A673 (cell line): ENCODE data around the gene GPR176. TPM values are rescaled to one million over a fixed set of nuclear protein-coding genes. Genes with fewer than 3 reads are reported as not detected.
"Not testable (repeated sequence)": the region's sequence is repeated elsewhere in the genome, so short reads cannot be mapped to it uniquely, and the experiment has no call there.

Experiments
- BruUV-seq: library from RNA; stranded (reverse); fragments of 400-500 nt; replicated peaks from 2 replicates; lab custom pipeline; 2021; lab: Mats Ljungman, UMichigan
- CTCF ChIA-PET: fragments of 300-600 bp; sonication (Branson Sonifier 250); formaldehyde crosslinking; loops from one replicate; lab custom pipeline; 2022; ENCODE audit warnings: antibody characterized with exemption; lab: Charles Lee
- POLR2A ChIA-PET: fragments of 300-600 bp; sonication (Branson Sonifier 250); formaldehyde crosslinking; loops from one replicate; lab custom pipeline; 2022; ENCODE audit warnings: antibody characterized with exemption; ENCODE audit not compliant: low non-redundant PET; lab: Charles Lee
- DNase-seq: peaks from one replicate; pipeline ENCODE4 v3.0.0-alpha.2; 2015; ENCODE audit warnings: low spot score
- H3K27ac ChIP-seq: fragments of 200-600 bp; sonication (generic); 2 replicates; pipeline ENCODE4 v1.5.1; 2016; ENCODE audit warnings: mixed run types, low read depth, mild to moderate bottlenecking, mixed read lengths, antibody characterized with exemption, low read length; ENCODE audit not compliant: poor library complexity, severe bottlenecking
- H3K27me3 ChIP-seq: fragments of 200-600 bp; sonication (generic); replicated peaks from 2 replicates; pipeline ENCODE4 v1.6.1; 2017; ENCODE audit warnings: mixed run types, low read depth, mild to moderate bottlenecking, mixed read lengths, antibody characterized with exemption, low read length; ENCODE audit not compliant: insufficient read depth, poor library complexity
- H3K36me3 ChIP-seq: fragments of 200-600 bp; sonication (generic); 2 replicates; pipeline ENCODE4 v1.6.1; 2016; ENCODE audit warnings: mixed run types, mild to moderate bottlenecking, mixed read lengths, antibody characterized with exemption, low read length; ENCODE audit not compliant: insufficient read depth, poor library complexity, severe bottlenecking
- H3K4me1 ChIP-seq: fragments of 200-600 bp; sonication (generic); 2 replicates; pipeline ENCODE4 v1.6.1; 2017; ENCODE audit warnings: mixed run types, mild to moderate bottlenecking, mixed read lengths, antibody characterized with exemption, low read length; ENCODE audit not compliant: insufficient read depth, poor library complexity, severe bottlenecking
- H3K4me3 ChIP-seq: fragments of 200-600 bp; sonication (generic); 2 replicates; pipeline ENCODE4 v1.5.1; 2016; ENCODE audit warnings: low read depth, mixed run types, mild to moderate bottlenecking, mixed read lengths, low read length; ENCODE audit not compliant: poor library complexity, severe bottlenecking
- H3K9me3 ChIP-seq: fragments of 200-600 bp; sonication (generic); 2 replicates; pipeline ENCODE4 v1.6.1; 2016; ENCODE audit warnings: mixed run types, low read depth, mild to moderate bottlenecking, mixed read lengths, antibody characterized with exemption, low read length; ENCODE audit not compliant: poor library complexity, severe bottlenecking
- EZH2 ChIP-seq: fragments of 200-600 bp; sonication (generic); IDR thresholded peaks from 2 replicates; pipeline ENCODE4 v1.6.1; 2017; ENCODE audit warnings: borderline replicate concordance, low read depth, mild to moderate bottlenecking, mixed read lengths, antibody characterized with exemption, low read length; ENCODE audit not compliant: poor library complexity, severe bottlenecking
- intact Hi-C: fragments of 100-400 bp; cut with micrococcal nuclease; formaldehyde crosslinking; loops from one replicate; pipeline ENCODE4 v1.10.0; 2022; ENCODE audit not compliant: unreplicated experiment
- total RNA-seq: library from RNA; stranded (reverse); gene quantifications from 2 replicates; pipeline ENCODE4 v1.2.3, GENCODE V29; 2021
- TF ChIP-seq, protein P1 (sequence below): fragments of 300-800, 200-600 bp; sonication (generic); conservative IDR thresholded peaks from 2 replicates; pipeline ENCODE4 v1.5.1; 2017; ENCODE audit warnings: low read depth, mild to moderate bottlenecking, antibody characterized with exemption, low read length, moderate library complexity, mixed read lengths

GPR176 gene
- total RNA-seq, 1 experiment from 2014 or later, result 5.6 TPM

DNA sequence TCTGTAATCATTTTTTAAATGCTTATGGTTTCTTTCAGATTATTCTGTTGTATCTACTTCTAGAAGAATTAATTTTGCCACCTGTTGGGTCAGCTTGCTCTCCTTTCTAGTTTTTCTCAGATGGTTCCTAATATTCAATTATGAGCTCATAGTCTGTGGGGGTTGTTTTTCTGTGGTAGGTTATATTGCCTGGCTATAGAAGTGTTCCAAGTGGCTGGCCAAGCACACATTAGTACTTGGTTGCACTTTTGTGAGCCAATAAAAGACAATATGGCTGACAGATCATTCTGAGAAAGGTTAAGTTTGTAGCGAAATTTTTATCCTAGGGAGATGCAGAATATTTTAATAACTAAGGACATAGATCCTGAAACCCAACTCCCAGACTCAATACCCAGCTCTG lies 105.6 kb downstream of the GPR176 start:
- no TSS peak for BruUV-seq
- Histone ChIP-seq H3K4me3 (no peak overlapping the region), H3K36me3 (no peaks in the 10 kb centered on the region), H3K27ac (no peak overlapping the region), H3K9me3 (no peaks in the 10 kb centered on the region), H3K4me1 (no peaks in the 10 kb centered on the region), H3K27me3 (no peaks in the 10 kb centered on the region)
- ChIA-PET POLR2A (interaction anchor here (0.6 kb wide), 1 partner anchor 100 kb away, joined by 15 read pairs; no protein-coding TSS in a partner anchor), CTCF (no interaction called here)
- intact Hi-C loops, result no loop called here
- no peak for DNase-seq
- TF ChIP-seq, protein P1, sequence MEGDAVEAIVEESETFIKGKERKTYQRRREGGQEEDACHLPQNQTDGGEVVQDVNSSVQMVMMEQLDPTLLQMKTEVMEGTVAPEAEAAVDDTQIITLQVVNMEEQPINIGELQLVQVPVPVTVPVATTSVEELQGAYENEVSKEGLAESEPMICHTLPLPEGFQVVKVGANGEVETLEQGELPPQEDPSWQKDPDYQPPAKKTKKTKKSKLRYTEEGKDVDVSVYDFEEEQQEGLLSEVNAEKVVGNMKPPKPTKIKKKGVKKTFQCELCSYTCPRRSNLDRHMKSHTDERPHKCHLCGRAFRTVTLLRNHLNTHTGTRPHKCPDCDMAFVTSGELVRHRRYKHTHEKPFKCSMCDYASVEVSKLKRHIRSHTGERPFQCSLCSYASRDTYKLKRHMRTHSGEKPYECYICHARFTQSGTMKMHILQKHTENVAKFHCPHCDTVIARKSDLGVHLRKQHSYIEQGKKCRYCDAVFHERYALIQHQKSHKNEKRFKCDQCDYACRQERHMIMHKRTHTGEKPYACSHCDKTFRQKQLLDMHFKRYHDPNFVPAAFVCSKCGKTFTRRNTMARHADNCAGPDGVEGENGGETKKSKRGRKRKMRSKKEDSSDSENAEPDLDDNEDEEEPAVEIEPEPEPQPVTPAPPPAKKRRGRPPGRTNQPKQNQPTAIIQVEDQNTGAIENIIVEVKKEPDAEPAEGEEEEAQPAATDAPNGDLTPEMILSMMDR, result no peak
- no peak for TF ChIP-seq EZH2

DNA sequence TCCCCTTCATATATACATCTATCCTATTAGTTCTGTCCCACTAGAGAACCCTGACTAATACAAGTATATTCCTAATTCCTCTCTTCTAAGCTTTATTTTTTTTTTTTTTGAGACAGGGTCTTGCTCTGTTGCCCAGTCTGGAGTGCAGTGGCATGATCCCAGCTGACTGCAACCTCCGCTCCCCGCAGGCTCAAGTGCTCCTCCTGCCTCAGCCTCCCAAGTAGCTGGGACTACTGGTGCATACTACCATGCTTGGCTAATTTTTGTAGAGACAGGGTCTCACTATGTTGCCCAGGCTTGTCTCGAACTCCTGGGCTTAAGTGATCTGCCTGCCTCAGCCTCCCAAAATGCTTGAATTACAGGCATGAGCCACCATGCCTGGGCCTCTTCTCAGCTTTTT lies 107.4 kb downstream of the GPR176 start:
- POLR2A ChIA-PET, DNase-seq, H3K27me3 ChIP-seq, intact Hi-C loops, H3K27ac ChIP-seq, H3K4me3 ChIP-seq, CTCF ChIA-PET, H3K4me1 ChIP-seq, BruUV-seq, H3K9me3 ChIP-seq, H3K36me3 ChIP-seq: not testable (repeated sequence)

DNA sequence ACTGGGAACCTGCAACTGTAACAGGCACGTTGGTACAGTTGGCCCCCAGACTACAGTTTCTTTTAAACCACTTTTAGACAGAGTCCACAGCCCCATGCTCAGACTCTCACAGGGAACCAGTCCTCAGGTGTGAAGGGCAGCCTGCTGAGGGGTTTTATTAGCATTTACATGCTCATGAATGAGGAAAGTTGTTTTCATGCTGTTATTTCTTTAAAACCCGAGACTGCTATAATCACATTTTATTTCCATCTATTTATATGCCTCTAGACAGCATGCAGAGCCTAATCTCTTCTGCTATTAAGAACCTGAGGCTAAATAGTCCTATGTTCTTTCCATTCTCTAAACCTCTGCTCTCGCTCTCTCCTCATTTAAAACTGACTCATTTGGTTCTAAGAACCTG lies 111.2 kb downstream of the GPR176 start:
- H3K9me3 ChIP-seq, result no peaks in the 10 kb centered on the region
- H3K27me3 ChIP-seq, result no peaks in the 10 kb centered on the region
- no peak overlapping the region for H3K4me3 ChIP-seq

DNA sequence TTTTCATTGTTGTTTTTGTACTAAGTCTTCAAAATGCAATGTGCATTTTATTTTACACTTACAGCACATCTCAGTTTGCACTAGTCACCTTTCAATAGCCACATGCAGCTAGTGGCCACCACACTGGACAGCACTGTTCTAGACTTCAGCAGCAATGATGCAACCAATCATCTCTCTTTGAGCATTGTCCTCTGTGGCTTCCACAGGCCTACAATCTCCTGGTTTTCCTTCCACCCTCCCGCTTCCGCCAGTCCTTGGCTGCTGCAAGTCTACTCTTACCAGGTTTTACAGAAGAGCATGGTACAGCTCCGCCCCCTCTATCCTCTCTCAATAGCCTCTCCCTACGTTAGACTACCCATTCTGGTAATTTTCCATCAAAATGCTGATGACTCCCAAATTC lies 112.3 kb downstream of the GPR176 start:
- H3K27me3 ChIP-seq, result no peaks in the 10 kb centered on the region
- no peaks in the 10 kb centered on the region for H3K4me1 ChIP-seq
- H3K27ac ChIP-seq, result no peak overlapping the region
- no peak for DNase-seq
- no TSS peak for BruUV-seq
- POLR2A ChIA-PET, result no interaction called here
- intact Hi-C loops, result no loop called here
- H3K36me3 ChIP-seq, result no peaks in the 10 kb centered on the region
- no peak for TF ChIP-seq EZH2
- TF ChIP-seq, protein P1, result no peak
- CTCF ChIA-PET, result no interaction called here
- H3K9me3 ChIP-seq, result no peaks in the 10 kb centered on the region
- H3K4me3 ChIP-seq, result no peak overlapping the region

More for the DNA sequence above, 111.2 kb downstream of the GPR176 start:
- DNase-seq, result no peak
- BruUV-seq, result no TSS peak
- TF ChIP-seq EZH2, result no peak
- TF ChIP-seq, protein P1, result no peak
- Histone ChIP-seq H3K36me3 (no peaks in the 10 kb centered on the region), H3K4me1 (no peaks in the 10 kb centered on the region), H3K27ac (no peak overlapping the region)
- intact Hi-C loops, result no loop called here
- POLR2A ChIA-PET, result no interaction called here
- CTCF ChIA-PET, result no interaction called here
